Fibroblast of the aortic adventitia (primary cell): ENCODE data around the gene HARS1. TPM values are rescaled to one million over a fixed set of nuclear protein-coding genes. Genes with fewer than 3 reads are reported as not detected.
"Not testable (repeated sequence)": the region's sequence is repeated elsewhere in the genome, so short reads cannot be mapped to it uniquely, and the experiment has no call there.

Source experiments
- DNase-seq: peaks from one replicate; pipeline ENCODE4 v3.0.0-alpha.2; 2010; ENCODE audit warnings: low read depth
- H3K4me3 ChIP-seq: 2 replicates; pipeline ENCODE4 v1.5.1; 2011; ENCODE audit warnings: low read depth, mild to moderate bottlenecking, control low read depth, low read length, moderate library complexity
- total RNA-seq: library from RNA; depleted of rRNA; stranded (reverse); fragments of >200 nt; gene quantifications from 2 replicates; pipeline ENCODE4 v1.2.3, GENCODE V29; 2012; ENCODE audit warnings: low replicate concordance
- TF ChIP-seq, protein P1 (sequence below): IDR thresholded peaks from 2 replicates; pipeline ENCODE4 v1.5.1; 2011; ENCODE audit warnings: mild to moderate bottlenecking, low read length, control low read depth, inconsistent platforms; ENCODE audit not compliant: insufficient read depth

Gene HARS1
- total RNA-seq, 1 donor = 52.2 TPM

DNA sequence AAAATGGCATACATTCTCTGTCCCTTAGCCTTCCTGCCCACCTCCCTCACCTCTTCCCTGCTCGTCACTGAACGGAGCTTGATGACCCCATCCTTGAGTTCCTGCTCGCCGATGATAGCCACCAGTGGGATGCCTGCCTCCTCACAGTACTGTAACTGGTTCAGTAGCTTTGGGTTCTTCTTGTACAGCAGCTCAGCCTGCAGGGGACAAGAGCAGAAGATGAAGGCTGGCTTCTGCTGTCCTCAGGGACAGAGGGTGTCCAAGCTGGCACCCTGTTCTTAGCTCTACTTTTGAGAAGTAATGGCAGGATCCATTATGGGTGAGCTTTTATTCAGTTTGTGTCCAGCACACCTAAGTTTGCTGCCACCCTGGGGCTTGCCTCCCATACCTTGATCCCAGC lies 16.5 kb downstream of the HARS1 start:
- no peak for DNase-seq
- TF ChIP-seq, protein P1, sequence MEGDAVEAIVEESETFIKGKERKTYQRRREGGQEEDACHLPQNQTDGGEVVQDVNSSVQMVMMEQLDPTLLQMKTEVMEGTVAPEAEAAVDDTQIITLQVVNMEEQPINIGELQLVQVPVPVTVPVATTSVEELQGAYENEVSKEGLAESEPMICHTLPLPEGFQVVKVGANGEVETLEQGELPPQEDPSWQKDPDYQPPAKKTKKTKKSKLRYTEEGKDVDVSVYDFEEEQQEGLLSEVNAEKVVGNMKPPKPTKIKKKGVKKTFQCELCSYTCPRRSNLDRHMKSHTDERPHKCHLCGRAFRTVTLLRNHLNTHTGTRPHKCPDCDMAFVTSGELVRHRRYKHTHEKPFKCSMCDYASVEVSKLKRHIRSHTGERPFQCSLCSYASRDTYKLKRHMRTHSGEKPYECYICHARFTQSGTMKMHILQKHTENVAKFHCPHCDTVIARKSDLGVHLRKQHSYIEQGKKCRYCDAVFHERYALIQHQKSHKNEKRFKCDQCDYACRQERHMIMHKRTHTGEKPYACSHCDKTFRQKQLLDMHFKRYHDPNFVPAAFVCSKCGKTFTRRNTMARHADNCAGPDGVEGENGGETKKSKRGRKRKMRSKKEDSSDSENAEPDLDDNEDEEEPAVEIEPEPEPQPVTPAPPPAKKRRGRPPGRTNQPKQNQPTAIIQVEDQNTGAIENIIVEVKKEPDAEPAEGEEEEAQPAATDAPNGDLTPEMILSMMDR = no peak
- no peak overlapping the region for H3K4me3 ChIP-seq

DNA sequence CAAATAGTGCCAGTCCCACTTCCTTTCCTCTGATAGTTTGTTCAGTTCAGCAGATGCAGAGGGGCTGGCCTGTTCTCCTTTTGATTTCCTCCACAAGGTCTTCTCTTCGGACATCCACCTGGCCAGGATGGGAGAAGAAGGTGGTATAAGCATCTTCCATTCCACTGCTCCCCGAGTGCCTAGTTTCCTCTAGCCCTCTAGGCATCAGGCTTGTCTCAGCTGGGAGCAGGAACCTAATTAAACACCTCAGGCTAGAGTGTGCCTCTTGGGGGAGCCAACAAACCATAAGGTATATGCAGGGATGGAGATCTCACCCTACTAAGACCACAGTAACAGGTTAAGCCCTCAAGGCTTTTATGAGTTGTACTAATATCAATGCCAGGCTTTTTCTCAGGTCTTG lies 17.0 kb downstream of the HARS1 start:
- H3K4me3 ChIP-seq = no peak overlapping the region
- TF ChIP-seq, protein P1 = no peak
- DNase-seq = no peak

DNA sequence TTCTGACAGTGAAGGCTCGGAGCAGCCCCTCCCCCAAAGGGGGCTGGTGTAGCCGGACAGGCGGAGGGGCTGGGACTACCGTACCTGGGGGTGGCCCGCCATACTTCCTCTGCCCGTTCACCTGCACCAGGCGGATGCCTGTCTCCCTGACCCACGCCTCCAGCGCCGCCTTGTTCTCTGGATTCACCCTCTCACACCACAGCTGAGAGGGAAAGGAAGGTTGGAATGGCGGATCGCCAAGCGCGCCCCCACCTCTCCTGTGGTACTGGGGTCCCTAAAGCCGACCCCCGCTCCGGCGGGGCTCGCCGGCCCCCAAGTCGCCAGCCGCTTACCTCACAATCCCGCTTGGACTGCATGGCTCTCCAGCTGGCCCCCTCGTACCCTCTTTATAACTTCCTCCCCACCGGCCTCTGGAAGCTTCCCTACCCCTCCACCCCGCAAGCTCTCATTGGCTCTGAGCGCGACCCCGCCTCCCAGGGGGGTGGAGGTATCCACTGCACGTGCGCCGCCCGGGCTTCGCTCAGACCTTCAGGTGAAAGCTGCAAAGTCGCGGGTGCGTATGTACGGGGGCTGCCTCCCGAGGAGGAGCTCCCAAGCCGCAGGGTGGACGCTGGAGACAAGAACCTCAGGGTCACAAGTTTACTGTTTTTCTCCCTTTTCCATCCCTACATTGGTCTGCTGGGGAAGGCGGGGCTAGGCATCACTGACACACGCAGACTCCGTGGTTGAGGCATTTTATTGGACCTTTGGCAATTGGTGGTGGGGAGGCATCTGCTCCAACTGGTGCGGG lies 17.8 kb downstream of the HARS1 start, which contains the start of gene DND1:
DND1 (minus strand) TSS at position 390 of the 790 bp plus-strand sequence; CDS start at position 356, 34 bp downstream.
- DNase-seq = no peak
- TF ChIP-seq, protein P1 = no peak
- H3K4me3 ChIP-seq = no peak within 1 kb of the TSS

DNA sequence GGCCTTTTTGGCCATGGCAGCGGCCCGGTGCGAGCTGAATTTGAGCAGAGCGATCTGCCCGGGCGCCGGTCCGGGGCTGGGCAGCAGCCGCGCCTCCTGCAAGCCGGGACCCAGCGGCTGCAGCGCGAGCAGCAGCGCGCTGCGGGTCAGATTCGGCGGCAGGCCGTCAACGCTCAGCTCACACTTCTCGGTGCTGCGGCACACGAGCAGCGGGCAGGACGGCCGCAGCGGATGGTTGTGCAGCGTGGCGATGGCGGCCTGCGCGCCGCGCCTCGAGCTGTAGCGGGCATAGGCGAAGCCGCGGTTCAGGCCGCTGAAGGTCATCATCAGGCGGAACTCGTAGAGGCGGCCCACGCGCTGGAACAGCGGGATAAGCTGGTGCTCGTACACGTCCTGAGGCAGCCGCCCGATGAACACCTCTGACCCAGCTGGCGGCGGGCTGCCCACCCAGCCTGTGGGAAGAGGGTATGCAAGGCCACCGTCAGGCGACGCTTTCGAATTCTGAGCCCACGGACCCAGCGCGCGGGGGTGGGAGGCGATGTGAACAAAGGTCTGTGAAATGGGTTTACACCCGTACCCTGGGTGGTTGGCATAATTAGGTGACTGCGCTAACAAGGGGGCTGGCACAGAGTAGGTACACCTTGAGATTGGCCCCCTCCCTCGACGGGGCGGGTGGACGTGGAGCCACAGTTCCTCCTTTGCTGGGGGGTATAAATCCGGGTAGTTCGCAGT lies 18.5 kb downstream of the HARS1 start:
- TF ChIP-seq, protein P1 = no peak
- H3K4me3 ChIP-seq = no peak overlapping the region
- no peak for DNase-seq

DNA sequence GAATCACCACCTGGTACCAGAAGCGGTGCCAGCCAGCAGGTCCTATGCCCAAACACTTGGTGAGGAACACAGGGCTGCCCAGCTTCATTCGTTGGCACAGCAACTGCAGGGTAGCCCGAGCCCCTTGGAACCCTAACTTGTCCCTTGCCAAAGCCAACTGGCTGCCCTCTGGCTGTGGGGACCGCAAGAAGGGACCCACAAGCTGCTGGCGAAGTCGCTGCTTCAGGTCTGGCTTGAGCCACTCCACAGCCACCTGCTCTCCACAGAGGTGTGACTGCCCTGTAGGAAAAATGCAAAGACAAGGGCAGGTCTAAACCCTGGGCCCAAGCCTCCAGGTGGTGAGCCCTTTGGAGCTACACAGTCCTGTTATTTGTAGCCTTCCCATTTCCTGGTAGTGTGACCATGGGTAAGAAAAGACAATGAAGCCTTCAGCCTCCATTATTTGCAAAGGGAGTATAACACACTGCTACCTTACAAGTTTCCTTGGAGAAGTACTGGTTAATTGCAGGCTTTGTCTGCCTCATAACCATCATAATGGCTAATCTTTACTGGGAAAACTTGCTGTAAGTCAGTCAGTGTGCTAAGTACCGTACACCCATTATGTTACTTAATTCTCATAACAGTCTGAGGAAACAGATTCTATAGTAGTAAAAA lies 19.6 kb downstream of the HARS1 start:
- DNase-seq = no peak
- TF ChIP-seq, protein P1 = no peak

DNA sequence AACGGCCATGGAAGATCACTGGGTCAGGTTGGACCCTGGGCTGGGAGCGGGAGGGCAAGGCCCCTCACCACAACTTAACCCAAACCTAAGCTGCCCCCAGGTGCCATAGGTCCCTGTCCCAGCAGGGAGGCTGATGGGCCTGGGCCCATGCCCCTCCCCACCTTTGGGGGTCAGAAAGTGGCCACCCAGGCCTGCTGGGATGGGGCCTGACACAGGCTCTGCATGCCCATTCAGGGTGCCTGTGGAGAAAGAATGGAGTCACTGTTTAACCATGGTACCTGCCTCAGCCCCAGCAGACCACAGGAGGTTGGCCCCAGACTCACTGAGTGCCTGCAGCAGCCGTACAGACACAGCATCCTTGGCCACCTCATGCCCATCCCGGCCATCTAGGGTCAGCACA lies 20.1 kb downstream of the HARS1 start:
- not testable (repeated sequence) for H3K4me3 ChIP-seq, DNase-seq

More for the DNA sequence above, 19.6 kb downstream of the HARS1 start:
- no peak overlapping the region for H3K4me3 ChIP-seq
